ENCODE measurements around the gene MCRS1. TPM values are rescaled to one million over a fixed set of nuclear protein-coding genes. Genes with fewer than 3 reads are reported as not detected.

The MCRS1 gene
- total RNA-seq, 1 experiment from 2014 or later: 103 TPM

DNA sequence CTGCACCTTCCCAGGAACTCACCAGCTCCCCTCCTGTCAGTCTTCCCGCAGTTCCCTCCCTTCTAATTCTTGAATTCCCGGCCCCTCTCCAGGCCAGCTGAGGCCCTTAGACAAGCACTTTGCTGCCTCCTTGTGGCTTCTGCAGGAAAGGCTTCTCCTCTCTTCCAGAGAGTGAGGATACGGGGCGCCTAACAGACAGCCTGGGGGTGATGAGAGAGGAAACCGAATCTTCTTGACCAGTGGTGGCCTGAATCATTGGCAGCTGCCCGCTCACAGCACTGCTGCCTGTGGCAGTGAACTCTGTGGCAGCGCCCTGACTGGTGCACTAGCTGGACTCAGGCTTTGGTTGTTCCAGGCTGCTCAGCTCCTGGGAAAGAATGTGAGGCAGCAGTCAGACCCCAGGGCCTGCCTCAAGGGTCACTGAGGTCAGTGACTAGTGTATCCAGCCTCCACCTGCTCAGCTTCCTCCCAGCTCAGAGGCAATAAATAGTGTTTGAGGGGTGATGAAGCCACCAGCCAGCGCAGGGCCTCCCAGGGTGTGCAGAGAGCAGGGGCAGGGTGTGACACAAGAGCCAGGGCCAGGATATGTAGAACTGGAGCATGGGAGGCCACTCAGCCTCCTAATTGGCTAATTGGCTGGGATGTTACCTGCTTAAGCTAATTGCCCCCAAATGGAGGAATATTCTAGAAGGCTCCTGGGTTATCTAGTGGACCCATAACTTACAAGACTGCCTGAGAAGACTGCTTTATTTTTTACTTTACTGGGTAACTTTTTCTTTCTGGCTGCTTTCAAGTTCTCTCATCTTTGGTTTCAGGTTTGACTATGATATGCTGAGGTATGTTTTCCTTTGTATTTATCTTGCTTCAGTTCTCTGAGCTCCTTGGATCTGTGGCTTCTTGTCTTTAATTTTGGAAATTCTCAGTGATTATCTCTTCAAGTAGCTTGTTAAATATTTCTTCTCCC lies 12.9 kb upstream of the MCRS1 start:
- Histone ChIP-seq H4K20me1 (ENCODE audit: control insufficient read depth, insufficient read depth, insufficient read length) (peaks cover 3% of the 10 kb centered on the region), H3K79me1 (ENCODE audit: insufficient read depth, low read depth, low read length, poor library complexity, severe bottlenecking) (no peaks in the 10 kb centered on the region), H3T11ph (ENCODE audit: low read length) (no peak overlapping the region), H3K4me1 (ENCODE audit: insufficient read depth, low read length) (no peaks in the 10 kb centered on the region), H3K18ac (ENCODE audit: insufficient read length, low read depth, low read length) (no peak overlapping the region), H3K56ac (ENCODE audit: insufficient read length, low read depth, low read length) (no peak overlapping the region), H3K27ac (ENCODE audit: insufficient read length, low read depth, low read length) (no peak overlapping the region), H4K5ac (ENCODE audit: insufficient read length, low read depth, low read length) (no peak overlapping the region), H4K91ac (ENCODE audit: insufficient read length, low read depth, low read length) (no peak overlapping the region), H4K8ac (replicated peaks; ENCODE audit: insufficient read length, low read depth, low read length) (no peak overlapping the region), H3K4ac (ENCODE audit: low read depth, low read length) (no peak overlapping the region), H2AK5ac (ENCODE audit: insufficient read length, low read length) (no peak overlapping the region), H3K4me2 (ENCODE audit: insufficient read depth, insufficient read length, low read length) (peak overlapping the region; percentile 17), H3K9ac (ENCODE audit: extremely low read depth, insufficient read length, low read length) (no peak overlapping the region), H3K79me2 (ENCODE audit: insufficient read depth, low read length) (no peaks in the 10 kb centered on the region), H2BK120ac (ENCODE audit: low read depth, low read length, poor library complexity, severe bottlenecking) (no peak overlapping the region), H2BK12ac (ENCODE audit: insufficient read length, low read depth, low read length) (no peak overlapping the region), H3K9me3 (ENCODE audit: control insufficient read depth, low read depth, low read length) (no peaks in the 10 kb centered on the region), H2BK5ac (ENCODE audit: insufficient read length, low read length) (no peak overlapping the region), H2BK15ac (ENCODE audit: low read depth, low read length) (no peak overlapping the region), H3K23me2 (ENCODE audit: insufficient read length, low read depth, low read length, poor library complexity, severe bottlenecking) (no peaks in the 10 kb centered on the region), H3K23ac (ENCODE audit: insufficient read length, low read depth, low read length) (no peak overlapping the region), H3K27me3 (ENCODE audit: insufficient read depth, low read length) (no peaks in the 10 kb centered on the region), H2AFZ (ENCODE audit: low read length) (no peak overlapping the region), H3K14ac (ENCODE audit: insufficient read depth, low read length) (no peak overlapping the region), H2BK20ac (ENCODE audit: low read depth, low read length, poor library complexity, severe bottlenecking) (no peak overlapping the region)
- Mint-ChIP-seq H3K36me3 (ENCODE audit: insufficient read depth in 1 of 3, low read depth in 3 of 3) (peaks cover 4 to 6% (median 4%) of the 10 kb centered on the region in 3 experiments; a peak in 5 of 7 replicates), H3K27ac (no peak overlapping the region), H3K4me3 (peak overlapping the region in 1 of 2 experiments; percentile 34; a peak in 1 of 5 replicates), H3K4me1 (peaks cover 9 to 13% of the 10 kb centered on the region in 2 experiments), H3K9me3 (no peaks in the 10 kb centered on the region), H3K27me3 (ENCODE audit: low read depth) (peaks cover 2% of the 10 kb centered on the region; the same call in 1 of the 2 replicates)
- TF ChIP-seq, protein P1, sequence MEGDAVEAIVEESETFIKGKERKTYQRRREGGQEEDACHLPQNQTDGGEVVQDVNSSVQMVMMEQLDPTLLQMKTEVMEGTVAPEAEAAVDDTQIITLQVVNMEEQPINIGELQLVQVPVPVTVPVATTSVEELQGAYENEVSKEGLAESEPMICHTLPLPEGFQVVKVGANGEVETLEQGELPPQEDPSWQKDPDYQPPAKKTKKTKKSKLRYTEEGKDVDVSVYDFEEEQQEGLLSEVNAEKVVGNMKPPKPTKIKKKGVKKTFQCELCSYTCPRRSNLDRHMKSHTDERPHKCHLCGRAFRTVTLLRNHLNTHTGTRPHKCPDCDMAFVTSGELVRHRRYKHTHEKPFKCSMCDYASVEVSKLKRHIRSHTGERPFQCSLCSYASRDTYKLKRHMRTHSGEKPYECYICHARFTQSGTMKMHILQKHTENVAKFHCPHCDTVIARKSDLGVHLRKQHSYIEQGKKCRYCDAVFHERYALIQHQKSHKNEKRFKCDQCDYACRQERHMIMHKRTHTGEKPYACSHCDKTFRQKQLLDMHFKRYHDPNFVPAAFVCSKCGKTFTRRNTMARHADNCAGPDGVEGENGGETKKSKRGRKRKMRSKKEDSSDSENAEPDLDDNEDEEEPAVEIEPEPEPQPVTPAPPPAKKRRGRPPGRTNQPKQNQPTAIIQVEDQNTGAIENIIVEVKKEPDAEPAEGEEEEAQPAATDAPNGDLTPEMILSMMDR (conservative IDR thresholded peaks at IDR 0.05): peak; percentile 92
- no CpG with 5 or more reads among the region's 8 CpGs for WGBS (ENCODE audit: extremely low coverage, insufficient read length, low lambda C conversion rate)
- DNase-seq: peak; percentile 96

Data from H9 (cell line).